Neural cell (in vitro differentiated cells): ENCODE data around the gene GPATCH4. TPM values are rescaled to one million over a fixed set of nuclear protein-coding genes. Genes with fewer than 3 reads are reported as not detected.
A peak's percentile ranks its signal among the peaks of the same experiment; 100 is the strongest.

ENCODE experiments used
- H2AFZ ChIP-seq: fragments of 200-600, 300-800 bp; sonication (generic), shearing (Covaris generic); 2 replicates; pipeline ENCODE4 v1.6.0; 2014; ENCODE audit warnings: low read depth, mild to moderate bottlenecking, antibody characterized with exemption, low read length, moderate library complexity
- H3F3A ChIP-seq: fragments of 200-600 bp; shearing (Covaris generic); 2 replicates; pipeline ENCODE4 v1.6.1; 2016; ENCODE audit warnings: mild to moderate bottlenecking, moderate library complexity, mixed read lengths, antibody characterized with exemption, low read length; ENCODE audit not compliant: insufficient read depth, poor library complexity, severe bottlenecking
- H3K27ac ChIP-seq: fragments of 200-600, 300-800 bp; sonication (generic), shearing (Covaris generic); 2 replicates; pipeline ENCODE4 v1.5.1; 2014; ENCODE audit warnings: mild to moderate bottlenecking, low read length, moderate library complexity
- H3K27me3 ChIP-seq: fragments of 300-800, 200-600 bp; sonication (generic), shearing (Covaris generic); 2 replicates; pipeline ENCODE4 v1.6.0; 2014; ENCODE audit warnings: mild to moderate bottlenecking, low read depth, low read length, moderate library complexity; ENCODE audit not compliant: insufficient read depth
- H3K36me3 ChIP-seq: fragments of 300-800, 200-600 bp; sonication (generic), shearing (Covaris generic); 2 replicates; pipeline ENCODE4 v1.5.1; 2014; ENCODE audit warnings: mild to moderate bottlenecking, antibody characterized with exemption, low read length, moderate library complexity; ENCODE audit not compliant: insufficient read depth
- H3K4me2 ChIP-seq: fragments of 300-800, 200-600 bp; sonication (generic), shearing (Covaris generic); 2 replicates; pipeline ENCODE4 v1.6.0; 2014; ENCODE audit warnings: mild to moderate bottlenecking, low read length
- H3K4me3 ChIP-seq: fragments of 300-800, 200-600 bp; sonication (generic), shearing (Covaris generic); 2 replicates; pipeline ENCODE4 v1.5.1; 2014; ENCODE audit warnings: mild to moderate bottlenecking, low read length, moderate library complexity
- H3K79me2 ChIP-seq: fragments of 200-600 bp; shearing (Covaris generic); replicated peaks from 2 replicates; pipeline ENCODE4 v1.6.0; 2014; ENCODE audit warnings: mild to moderate bottlenecking, low read length, moderate library complexity; ENCODE audit not compliant: insufficient read depth
- H3K9ac ChIP-seq: fragments of 300-800, 200-600 bp; sonication (generic), shearing (Covaris generic); 2 replicates; pipeline ENCODE4 v1.6.1; 2016; ENCODE audit warnings: mild to moderate bottlenecking, low read length, mixed read lengths
- H3K9me2 ChIP-seq: fragments of 200-600 bp; shearing (Covaris generic); 2 replicates; pipeline ENCODE4 v1.6.1; 2016; ENCODE audit warnings: mild to moderate bottlenecking, low read length, mixed read lengths; ENCODE audit not compliant: insufficient read depth
- H3K9me3 ChIP-seq: fragments of 200-600, 300-800 bp; sonication (generic), shearing (Covaris generic); 2 replicates; pipeline ENCODE4 v1.6.1; 2016; ENCODE audit warnings: mild to moderate bottlenecking, mixed run types, low read length, moderate library complexity, mixed read lengths
- H4K20me1 ChIP-seq: fragments of 200-600 bp; shearing (Covaris generic); 2 replicates; pipeline ENCODE4 v1.6.1; 2016; ENCODE audit warnings: mild to moderate bottlenecking, mixed run types; ENCODE audit not compliant: insufficient read depth
- CTCF ChIP-seq: fragments of 450-650 bp; IDR thresholded peaks from 2 replicates; pipeline ENCODE4 v1.5.1; 2014; ENCODE audit warnings: antibody characterized with exemption, mild to moderate bottlenecking, moderate library complexity; ENCODE audit not compliant: poor library complexity, severe bottlenecking
- EP300 ChIP-seq: fragments of 450-650 bp; conservative IDR thresholded peaks from 2 replicates; pipeline ENCODE4 v1.6.1; 2014; ENCODE audit warnings: antibody characterized with exemption, mild to moderate bottlenecking, moderate library complexity; ENCODE audit not compliant: poor library complexity, severe bottlenecking
- EZH2 ChIP-seq: fragments of 200-600, 300-800 bp; shearing (Covaris generic), sonication (generic); IDR thresholded peaks from 2 replicates; pipeline ENCODE4 v1.6.1; 2014; ENCODE audit warnings: antibody characterized with exemption, low read length, borderline replicate concordance, mild to moderate bottlenecking; ENCODE audit not compliant: insufficient read depth, poor library complexity, severe bottlenecking
- MXI1 ChIP-seq: fragments of 450-650 bp; conservative IDR thresholded peaks from 2 replicates; pipeline ENCODE4 v1.6.1; 2014; ENCODE audit warnings: antibody characterized with exemption, mild to moderate bottlenecking; ENCODE audit not compliant: poor library complexity, severe bottlenecking
- POLR2AphosphoS5 ChIP-seq: IDR thresholded peaks from 2 replicates; pipeline ENCODE4 v1.6.1; 2012
- RAD21 ChIP-seq: fragments of 450-650 bp; conservative IDR thresholded peaks from 2 replicates; pipeline ENCODE4 v1.6.1; 2014; ENCODE audit warnings: antibody characterized with exemption, mild to moderate bottlenecking, moderate library complexity
- REST ChIP-seq: IDR thresholded peaks from 2 replicates; pipeline ENCODE4 v1.6.1; 2012; ENCODE audit warnings: borderline replicate concordance
- SMC3 ChIP-seq: fragments of 450-650 bp; conservative IDR thresholded peaks from 2 replicates; pipeline ENCODE4 v1.6.1; 2014; ENCODE audit warnings: antibody characterized with exemption, mild to moderate bottlenecking, moderate library complexity; ENCODE audit not compliant: poor library complexity
- TAF1 ChIP-seq: IDR thresholded peaks from 2 replicates; pipeline ENCODE4 v1.6.1; 2012; ENCODE audit warnings: low read depth
- polyA plus RNA-seq: library from polyadenylated mRNA; depleted of rRNA; stranded (reverse); fragments of >200 nt; gene quantifications from 2 replicates; pipeline ENCODE4 v1.2.3, GENCODE V29; 2014

The GPATCH4 gene
- polyA plus RNA-seq, 1 donor from 2014 or later, result 3.9 TPM

- H4K20me1 ChIP-seq, result no peaks in the 10 kb centered on the region
- H3K27me3 ChIP-seq, result peaks cover 67% of the 10 kb centered on the region
- no peaks in the 10 kb centered on the region for H3F3A ChIP-seq
- H3K9me3 ChIP-seq, result no peaks in the 10 kb centered on the region
- no peak overlapping the region for H3K27ac ChIP-seq
- H3K4me2 ChIP-seq, result peak overlapping the region; percentile 6
- H3K79me2 ChIP-seq, result no peaks in the 10 kb centered on the region
- peak overlapping the region; percentile 69 for H3K4me3 ChIP-seq
- no peak overlapping the region for H2AFZ ChIP-seq
- H3K9me2 ChIP-seq, result no peaks in the 10 kb centered on the region
- H3K36me3 ChIP-seq, result no peaks in the 10 kb centered on the region
- TF ChIP-seq SMC3, result peak; percentile 44
- TF ChIP-seq EP300, result no peak
- TF ChIP-seq POLR2AphosphoS5, result no peak
- no peak for TF ChIP-seq EZH2
- no peak for TF ChIP-seq REST
- TF ChIP-seq MXI1, result no peak
- peak; percentile 69 for TF ChIP-seq CTCF
- TF ChIP-seq RAD21, result peak; percentile 26
- H3K9ac ChIP-seq, result peak overlapping the region; percentile 42
These were observed 22.9 kb upstream of the GPATCH4 start for GRCh38 chr1:156623946-156624813.

GRCh38 chr1:156622581-156623297 lies 21.5 kb upstream of the GPATCH4 start:
- Histone ChIP-seq H3K9me3 (no peaks in the 10 kb centered on the region), H3K4me3 (no peak overlapping the region), H2AFZ (no peak overlapping the region), H3K27ac (no peak overlapping the region), H3F3A (no peaks in the 10 kb centered on the region), H3K4me2 (no peak overlapping the region), H3K27me3 (peaks cover 73% of the 10 kb centered on the region), H3K9ac (no peak overlapping the region), H3K36me3 (no peaks in the 10 kb centered on the region), H4K20me1 (no peaks in the 10 kb centered on the region), H3K79me2 (no peaks in the 10 kb centered on the region), H3K9me2 (no peaks in the 10 kb centered on the region)
- TF ChIP-seq REST (no peak), EZH2 (no peak), TAF1 (no peak), SMC3 (no peak), MXI1 (no peak), RAD21 (no peak), POLR2AphosphoS5 (no peak), EP300 (no peak), CTCF (no peak)
